GM19239 (cell line): ENCODE measurements around the gene ADARB2.

Experiments used
- DNase-seq: peaks from one replicate; pipeline ENCODE4 v3.0.0; 2011; ENCODE audit warnings: low spot score; ENCODE audit not compliant: insufficient read length
- FAIRE-seq: peaks from 2 replicates; lab custom pipeline; 2011; peaks lifted over from hg19 to GRCh38; lab: Jason Lieb, UNC

ADARB2 gene

GRCh38 chr10:1688531-1688930 is 48.8 kb downstream of the ADARB2 start:
- no peak for FAIRE-seq
- DNase-seq = no peak

GRCh38 chr10:1687623-1688150 is 49.6 kb downstream of the ADARB2 start:
- DNase-seq (no peak), FAIRE-seq (no peak)

- no peak for FAIRE-seq
Measured at GRCh38 chr10:1687190-1687589, 50.1 kb downstream of the ADARB2 start.

GRCh38 chr10:1686491-1686749 is 50.9 kb downstream of the ADARB2 start:
- no peak for DNase-seq

More at GRCh38 chr10:1687190-1687589, 50.1 kb downstream of the ADARB2 start:
- no peak for DNase-seq

GRCh38 chr10:1685699-1686490 is 51.4 kb downstream of the ADARB2 start:
- FAIRE-seq (no peak), DNase-seq (no peak)

More at GRCh38 chr10:1686491-1686749, 50.9 kb downstream of the ADARB2 start:
- no peak for FAIRE-seq

DNA sequence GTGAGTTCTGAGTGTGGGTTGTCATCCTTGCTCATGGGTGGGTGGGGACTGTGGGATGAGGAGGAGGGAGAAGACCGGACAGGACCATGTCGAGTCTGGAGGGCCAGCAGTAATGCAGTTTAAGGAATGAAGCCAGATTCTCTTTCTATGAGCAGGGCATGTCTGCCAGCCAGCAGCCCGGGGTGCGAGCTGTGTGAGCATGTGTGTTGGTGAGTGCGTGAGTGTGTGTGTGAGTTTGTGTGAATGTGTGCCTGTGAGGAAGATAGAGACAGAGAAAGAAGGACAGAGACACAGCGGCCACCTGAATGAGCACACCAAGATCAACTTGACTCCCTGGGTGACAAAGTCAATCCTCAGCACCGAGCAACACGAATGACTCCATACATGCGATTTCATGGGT is 52.3 kb downstream of the ADARB2 start:
- FAIRE-seq (no peak), DNase-seq (no peak)

- DNase-seq = no peak
- FAIRE-seq = no peak
Measured at GRCh38 chr10:1683649-1684048, 53.7 kb downstream of the ADARB2 start.

DNA sequence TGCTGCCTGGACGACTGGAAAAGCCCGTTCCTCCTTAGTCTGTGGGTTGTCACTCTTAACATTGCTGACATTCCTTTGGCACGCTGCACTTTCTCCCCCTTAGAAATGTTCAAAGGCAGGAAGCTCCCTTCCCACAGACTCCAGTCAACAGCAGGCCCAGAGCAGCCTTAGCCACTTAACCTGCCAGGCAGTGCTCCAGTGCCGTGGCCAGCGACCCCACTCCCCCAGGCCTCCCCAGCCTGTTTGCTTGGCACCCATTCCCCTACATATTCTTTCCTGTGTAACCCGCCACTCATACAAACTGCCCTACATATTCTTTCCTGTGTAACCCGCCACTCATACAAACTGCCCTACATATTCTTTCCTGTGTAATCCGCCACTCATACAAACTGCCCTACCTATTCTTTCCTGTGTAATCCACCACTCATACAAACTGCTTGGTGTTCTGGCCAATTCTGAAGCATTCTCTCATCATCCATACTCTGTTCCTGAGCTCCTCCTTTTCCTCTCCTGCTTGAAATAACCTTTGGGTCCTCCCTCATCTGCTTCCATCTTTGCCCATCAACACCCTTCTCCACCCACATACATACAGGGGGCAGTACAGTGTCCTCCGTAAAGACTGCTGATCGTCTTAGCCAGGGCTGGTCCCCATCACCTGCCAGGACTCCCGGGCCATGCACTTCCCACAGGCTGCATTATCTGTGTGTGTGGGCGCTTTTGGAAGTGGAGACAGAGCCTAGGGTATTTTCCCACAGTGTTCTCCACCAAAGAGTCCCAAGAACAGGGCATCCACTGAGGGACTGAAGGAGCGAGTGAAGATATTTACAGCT is 57.3 kb downstream of the ADARB2 start:
- FAIRE-seq (no peak), DNase-seq (no peak)

- no peak for FAIRE-seq
- no peak for DNase-seq
Measured at GRCh38 chr10:1678084-1678483, 59.2 kb downstream of the ADARB2 start.

DNA sequence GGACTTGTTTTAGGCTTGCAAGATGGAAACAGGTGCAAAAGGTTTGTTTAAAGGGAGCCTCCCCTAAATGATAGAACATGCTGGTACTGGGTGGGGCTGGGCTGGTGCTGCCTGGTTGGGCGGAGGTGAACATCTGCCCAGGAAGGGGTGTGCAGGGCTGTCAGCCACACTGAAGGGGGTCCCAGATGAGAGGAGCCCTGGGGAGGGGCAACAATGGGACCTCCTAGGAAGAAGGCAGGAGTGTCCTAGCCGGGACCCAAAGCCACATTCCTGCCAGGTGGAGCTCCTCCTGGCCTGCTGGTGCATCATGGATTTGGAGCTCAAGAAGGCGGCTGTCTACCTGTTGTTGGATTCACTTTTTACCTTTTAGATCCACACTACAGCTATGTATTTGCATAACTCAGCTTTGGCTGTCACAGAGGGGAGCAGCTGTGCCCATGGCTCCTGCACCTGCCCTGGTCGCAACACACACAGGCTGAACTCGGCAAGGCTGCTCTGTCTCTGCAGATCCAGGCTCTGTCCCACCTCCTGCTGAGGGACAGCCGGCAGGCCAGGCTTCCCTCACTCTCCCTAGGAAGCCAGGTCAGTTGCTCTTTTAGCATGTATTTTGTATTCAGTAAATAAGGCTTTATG is 59.9 kb downstream of the ADARB2 start:
- DNase-seq = no peak
- FAIRE-seq = no peak

DNA sequence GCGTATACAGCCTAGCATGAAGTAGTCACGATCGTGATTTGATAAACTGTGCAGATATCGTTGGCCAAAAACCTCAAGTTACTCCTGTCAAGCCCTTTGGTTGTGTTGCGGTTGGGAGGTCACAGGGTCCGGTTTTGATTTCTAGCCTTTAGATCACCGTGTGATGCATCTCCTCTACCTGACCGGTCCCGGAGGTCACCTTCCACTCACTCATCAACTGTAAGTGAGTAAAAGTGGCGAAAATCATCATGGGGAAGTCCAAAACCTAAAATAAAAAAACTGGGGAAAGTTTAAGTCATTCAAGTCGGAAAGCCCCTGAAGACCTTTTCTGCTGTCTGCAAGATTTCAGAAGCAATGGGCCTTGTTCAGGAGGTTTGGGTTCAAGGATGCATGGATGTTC is 62.8 kb downstream of the ADARB2 start:
- peak; percentile 21 for FAIRE-seq
- DNase-seq = no peak

- FAIRE-seq = no peak
- DNase-seq = no peak
Measured at GRCh38 chr10:1673568-1674345, 63.6 kb downstream of the ADARB2 start.

DNA sequence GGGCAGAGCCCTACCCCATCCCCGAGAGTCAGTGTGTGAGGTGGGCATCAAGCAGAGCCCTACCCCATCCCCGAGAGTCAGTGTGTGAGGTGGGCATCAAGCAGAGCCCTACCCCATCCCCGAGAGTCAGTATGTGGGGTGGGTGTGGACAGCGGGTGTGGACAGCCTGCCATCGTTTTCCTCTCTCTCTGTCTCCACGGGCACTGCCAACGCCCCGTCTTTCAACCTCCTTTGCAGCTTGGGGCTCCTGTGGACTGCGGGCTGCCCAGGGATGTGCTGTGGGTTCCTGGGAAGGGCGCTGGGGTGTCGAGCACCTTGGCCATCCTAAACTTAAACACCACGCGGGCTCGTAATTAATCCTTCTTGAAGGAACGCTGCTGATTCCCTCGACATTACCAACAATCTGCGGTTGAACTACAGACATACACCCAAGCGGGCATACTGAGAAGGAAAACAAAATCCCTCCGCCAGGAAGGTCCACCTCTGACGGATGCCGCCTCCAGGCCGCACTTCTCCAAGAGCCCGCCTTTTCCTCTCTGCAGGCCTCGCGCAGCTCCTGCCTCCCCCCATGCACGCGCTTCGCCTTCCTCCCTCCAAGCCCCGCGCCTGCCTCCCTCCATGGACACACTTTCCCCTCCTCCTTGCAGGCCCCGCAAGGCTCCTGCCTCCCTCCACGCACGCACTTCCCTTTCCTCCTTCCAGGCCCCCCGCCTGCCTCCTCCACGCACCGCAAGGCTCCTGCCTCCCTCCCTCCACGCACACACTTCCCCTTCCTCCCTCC is 65.1 kb downstream of the ADARB2 start:
- DNase-seq = no peak
- no peak for FAIRE-seq

- DNase-seq (no peak), FAIRE-seq (no peak)
Measured at GRCh38 chr10:1671366-1672000, 65.8 kb downstream of the ADARB2 start.

DNA sequence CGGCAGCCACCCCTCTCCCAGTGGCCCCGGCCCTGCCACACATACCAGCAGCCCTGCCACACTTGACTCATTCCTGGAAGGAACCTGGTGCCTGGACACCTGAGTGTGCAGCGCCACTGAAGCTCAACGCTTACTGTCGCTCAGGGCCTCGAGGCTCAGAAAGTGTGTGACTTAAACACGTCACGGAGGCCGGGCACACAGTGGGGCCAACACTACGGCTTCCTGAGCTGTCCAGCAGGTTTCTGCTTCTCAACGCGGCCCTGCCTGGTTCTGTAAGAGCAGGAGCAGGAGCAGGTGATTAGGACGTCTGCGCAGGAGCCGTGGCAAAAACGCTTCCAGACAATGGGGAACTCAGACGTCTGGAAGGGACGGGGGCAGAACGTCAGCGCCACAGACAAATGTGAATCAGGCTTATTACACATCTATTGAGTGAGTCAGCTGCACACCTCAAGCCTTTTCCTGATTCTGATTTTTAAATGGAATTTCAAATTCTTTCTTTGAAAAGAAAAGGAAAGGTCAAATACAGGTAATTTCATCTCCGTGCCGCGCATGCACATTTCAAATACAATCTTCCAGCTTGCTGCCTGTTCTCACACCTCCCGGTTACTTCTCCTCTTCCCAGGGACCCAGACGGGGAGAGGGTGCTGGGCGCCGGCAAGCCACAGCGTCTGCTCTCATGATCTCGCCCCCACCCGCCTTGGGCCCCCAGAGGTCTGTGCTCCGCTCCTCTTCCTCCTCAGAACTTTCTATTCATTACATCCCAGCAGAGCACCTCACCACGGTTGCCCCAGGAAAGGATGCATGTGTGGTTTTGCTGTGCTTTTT is 66.6 kb downstream of the ADARB2 start:
- DNase-seq (no peak), FAIRE-seq (no peak)

- no peak for FAIRE-seq
- no peak for DNase-seq
Measured at GRCh38 chr10:1669433-1669832, 67.9 kb downstream of the ADARB2 start.

DNA sequence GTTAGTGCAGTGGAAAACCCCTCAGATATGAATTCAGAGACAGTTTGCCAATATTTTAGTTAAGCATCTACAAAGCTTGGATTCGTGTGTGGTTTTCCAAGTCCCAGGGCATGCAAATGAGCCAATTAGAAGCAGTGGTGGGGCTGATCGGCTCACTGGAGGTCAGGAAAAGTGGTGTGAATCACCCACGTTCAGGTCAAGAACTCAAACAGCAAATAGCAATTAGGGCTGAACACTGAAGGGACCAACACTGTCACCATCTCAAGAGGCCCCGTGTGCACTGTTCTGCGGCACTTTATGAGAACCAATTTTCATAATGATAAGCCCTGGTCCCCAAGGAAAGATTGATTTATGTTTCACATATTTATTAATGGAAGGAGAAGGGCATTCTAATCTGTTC is 68.9 kb downstream of the ADARB2 start:
- peak; percentile 58 for FAIRE-seq
- no peak for DNase-seq

DNA sequence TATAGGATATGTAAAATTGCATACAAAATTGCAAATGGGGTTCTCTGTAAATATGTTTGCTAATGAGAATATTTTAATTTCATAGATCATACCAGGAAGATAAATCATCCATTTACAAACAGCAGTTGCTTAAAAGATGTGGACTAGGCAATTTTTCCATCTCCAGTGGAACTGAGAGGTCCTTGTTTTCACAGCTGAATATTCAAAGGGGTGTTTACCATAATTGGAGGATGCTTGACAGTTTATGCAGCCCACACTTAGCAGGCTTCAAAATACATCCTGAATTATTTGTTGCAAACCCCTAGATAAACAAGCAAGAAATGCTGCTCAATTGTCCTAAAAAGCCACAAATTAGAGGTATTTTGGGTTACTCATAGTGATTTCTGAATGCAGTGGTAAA is 69.9 kb downstream of the ADARB2 start:
- DNase-seq (no peak), FAIRE-seq (no peak)
